WTC11 (cell line): ENCODE data around the gene ASIC2.

Experiments
- ETV6 ChIP-seq: sonication (generic); formaldehyde crosslinking; IDR thresholded peaks from 2 replicates; pipeline ENCODE4 v1.8.1; 2022; ENCODE audit warnings: mild to moderate bottlenecking, missing genetic modification reagents
- FOXK1 ChIP-seq: sonication (generic); formaldehyde crosslinking; IDR thresholded peaks from 2 replicates; pipeline ENCODE4 v1.8.0; 2022; ENCODE audit warnings: mild to moderate bottlenecking, moderate library complexity, missing genetic modification reagents
- MAX ChIP-seq: sonication (generic); formaldehyde crosslinking; IDR thresholded peaks from 2 replicates; pipeline ENCODE4 v1.8.0; 2022; ENCODE audit warnings: mild to moderate bottlenecking, missing genetic modification reagents
- SP1 ChIP-seq: sonication (generic); formaldehyde crosslinking; conservative IDR thresholded peaks from 2 replicates; pipeline ENCODE4 v1.8.1; 2022; ENCODE audit warnings: missing genetic modification reagents
- ZNF138 ChIP-seq: sonication (generic); formaldehyde crosslinking; conservative IDR thresholded peaks from 2 replicates; pipeline ENCODE4 v1.8.1; 2022; ENCODE audit warnings: mild to moderate bottlenecking, moderate library complexity, missing genetic modification reagents
- ZNF423 ChIP-seq: fragments of 250-450 bp; sonication (Bioruptor Pico); IDR thresholded peaks from 2 replicates; pipeline ENCODE4 v2.1.2; 2022; ENCODE audit warnings: mild to moderate bottlenecking, moderate library complexity
- TF ChIP-seq, protein P1 (sequence below): fragments of 200-600 bp; IDR thresholded peaks from 2 replicates; pipeline ENCODE4 v1.8.0; 2022; ENCODE audit warnings: antibody characterized with exemption
- TF ChIP-seq, protein P2 (sequence below): sonication (generic); formaldehyde crosslinking; IDR thresholded peaks from 2 replicates; pipeline ENCODE4 v1.8.1; 2023; ENCODE audit warnings: mild to moderate bottlenecking, missing genetic modification reagents
- TF ChIP-seq, protein P3 (sequence below): sonication (generic); formaldehyde crosslinking; IDR thresholded peaks from 2 replicates; pipeline ENCODE4 v1.8.1; 2023; ENCODE audit warnings: mild to moderate bottlenecking, moderate library complexity, missing genetic modification reagents
- TF ChIP-seq, protein P4 (sequence below): sonication (generic); formaldehyde crosslinking; IDR thresholded peaks from 2 replicates; pipeline ENCODE4 v1.8.1; 2023; ENCODE audit warnings: mild to moderate bottlenecking, missing genetic modification reagents, moderate library complexity

DNA sequence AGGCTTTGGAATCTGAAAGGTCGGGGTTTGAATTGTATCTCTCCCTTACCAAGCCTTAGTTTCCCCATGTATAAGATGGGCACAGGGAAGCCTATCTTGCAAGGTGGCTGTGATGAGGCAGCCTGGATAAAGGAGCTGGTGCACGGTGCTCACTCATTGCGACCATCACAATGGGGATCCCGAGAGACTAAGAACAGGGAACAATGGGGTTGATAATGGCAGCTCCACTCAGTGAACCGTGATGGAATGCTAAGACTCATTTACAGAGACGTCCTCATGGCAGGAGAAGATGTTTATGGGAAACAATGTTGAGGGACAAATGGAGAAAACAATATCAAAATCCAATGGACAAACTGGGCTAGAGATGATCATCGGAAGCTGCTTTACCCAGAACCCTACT, 219.7 kb downstream of the ASIC2 start:
- TF ChIP-seq, protein P1, sequence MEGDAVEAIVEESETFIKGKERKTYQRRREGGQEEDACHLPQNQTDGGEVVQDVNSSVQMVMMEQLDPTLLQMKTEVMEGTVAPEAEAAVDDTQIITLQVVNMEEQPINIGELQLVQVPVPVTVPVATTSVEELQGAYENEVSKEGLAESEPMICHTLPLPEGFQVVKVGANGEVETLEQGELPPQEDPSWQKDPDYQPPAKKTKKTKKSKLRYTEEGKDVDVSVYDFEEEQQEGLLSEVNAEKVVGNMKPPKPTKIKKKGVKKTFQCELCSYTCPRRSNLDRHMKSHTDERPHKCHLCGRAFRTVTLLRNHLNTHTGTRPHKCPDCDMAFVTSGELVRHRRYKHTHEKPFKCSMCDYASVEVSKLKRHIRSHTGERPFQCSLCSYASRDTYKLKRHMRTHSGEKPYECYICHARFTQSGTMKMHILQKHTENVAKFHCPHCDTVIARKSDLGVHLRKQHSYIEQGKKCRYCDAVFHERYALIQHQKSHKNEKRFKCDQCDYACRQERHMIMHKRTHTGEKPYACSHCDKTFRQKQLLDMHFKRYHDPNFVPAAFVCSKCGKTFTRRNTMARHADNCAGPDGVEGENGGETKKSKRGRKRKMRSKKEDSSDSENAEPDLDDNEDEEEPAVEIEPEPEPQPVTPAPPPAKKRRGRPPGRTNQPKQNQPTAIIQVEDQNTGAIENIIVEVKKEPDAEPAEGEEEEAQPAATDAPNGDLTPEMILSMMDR = no peak
- TF ChIP-seq FOXK1 = no peak
- no peak for TF ChIP-seq ZNF138 (CRISPR knock-in tag)
- TF ChIP-seq, protein P2, sequence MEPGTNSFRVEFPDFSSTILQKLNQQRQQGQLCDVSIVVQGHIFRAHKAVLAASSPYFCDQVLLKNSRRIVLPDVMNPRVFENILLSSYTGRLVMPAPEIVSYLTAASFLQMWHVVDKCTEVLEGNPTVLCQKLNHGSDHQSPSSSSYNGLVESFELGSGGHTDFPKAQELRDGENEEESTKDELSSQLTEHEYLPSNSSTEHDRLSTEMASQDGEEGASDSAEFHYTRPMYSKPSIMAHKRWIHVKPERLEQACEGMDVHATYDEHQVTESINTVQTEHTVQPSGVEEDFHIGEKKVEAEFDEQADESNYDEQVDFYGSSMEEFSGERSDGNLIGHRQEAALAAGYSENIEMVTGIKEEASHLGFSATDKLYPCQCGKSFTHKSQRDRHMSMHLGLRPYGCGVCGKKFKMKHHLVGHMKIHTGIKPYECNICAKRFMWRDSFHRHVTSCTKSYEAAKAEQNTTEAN = no peak
- no peak for TF ChIP-seq SP1 (CRISPR knock-in tag)
- TF ChIP-seq MAX (CRISPR knock-in tag) = no peak
- TF ChIP-seq, protein P3, sequence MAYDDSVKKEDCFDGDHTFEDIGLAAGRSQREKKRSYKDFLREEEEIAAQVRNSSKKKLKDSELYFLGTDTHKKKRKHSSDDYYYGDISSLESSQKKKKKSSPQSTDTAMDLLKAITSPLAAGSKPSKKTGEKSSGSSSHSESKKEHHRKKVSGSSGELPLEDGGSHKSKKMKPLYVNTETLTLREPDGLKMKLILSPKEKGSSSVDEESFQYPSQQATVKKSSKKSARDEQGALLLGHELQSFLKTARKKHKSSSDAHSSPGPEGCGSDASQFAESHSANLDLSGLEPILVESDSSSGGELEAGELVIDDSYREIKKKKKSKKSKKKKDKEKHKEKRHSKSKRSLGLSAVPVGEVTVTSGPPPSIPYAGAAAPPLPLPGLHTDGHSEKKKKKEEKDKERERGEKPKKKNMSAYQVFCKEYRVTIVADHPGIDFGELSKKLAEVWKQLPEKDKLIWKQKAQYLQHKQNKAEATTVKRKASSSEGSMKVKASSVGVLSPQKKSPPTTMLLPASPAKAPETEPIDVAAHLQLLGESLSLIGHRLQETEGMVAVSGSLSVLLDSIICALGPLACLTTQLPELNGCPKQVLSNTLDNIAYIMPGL (CRISPR knock-in tag) = no peak
- TF ChIP-seq, protein P4, sequence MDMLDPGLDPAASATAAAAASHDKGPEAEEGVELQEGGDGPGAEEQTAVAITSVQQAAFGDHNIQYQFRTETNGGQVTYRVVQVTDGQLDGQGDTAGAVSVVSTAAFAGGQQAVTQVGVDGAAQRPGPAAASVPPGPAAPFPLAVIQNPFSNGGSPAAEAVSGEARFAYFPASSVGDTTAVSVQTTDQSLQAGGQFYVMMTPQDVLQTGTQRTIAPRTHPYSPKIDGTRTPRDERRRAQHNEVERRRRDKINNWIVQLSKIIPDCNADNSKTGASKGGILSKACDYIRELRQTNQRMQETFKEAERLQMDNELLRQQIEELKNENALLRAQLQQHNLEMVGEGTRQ (CRISPR knock-in tag) = no peak
- no peak for TF ChIP-seq ETV6 (CRISPR knock-in tag)
- no peak for TF ChIP-seq ZNF423
